ENCODE results near the gene CCNB2.

CCNB2 gene

GRCh38 chr15:59166601-59167265, 61.8 kb downstream of the CCNB2 start:
- TF ChIP-seq SP1 (IDR thresholded peaks at IDR 0.05) (no peak), ELF4 (IDR thresholded peaks at IDR 0.05) (no peak), ARNT (IDR thresholded peaks at IDR 0.05) (no peak), L3MBTL2 (conservative IDR thresholded peaks at IDR 0.05) (no peak), HDGF (IDR thresholded peaks at IDR 0.05; ENCODE audit: borderline replicate concordance) (no peak), PKNOX1 (IDR thresholded peaks at IDR 0.05) (no peak), ZNF384 (IDR thresholded peaks at IDR 0.05) (no peak), CTBP1 (IDR thresholded peaks at IDR 0.05; ENCODE audit: borderline replicate concordance) (no peak), BHLHE40 (IDR thresholded peaks at IDR 0.05; ENCODE audit: borderline replicate concordance) (no peak), SUZ12 (IDR thresholded peaks at IDR 0.05) (no peak), FOXK2 (IDR thresholded peaks at IDR 0.05) (no peak), NFRKB (IDR thresholded peaks at IDR 0.05) (no peak), FOXA1 (IDR thresholded peaks at IDR 0.05) (no peak), LEF1 (IDR thresholded peaks at IDR 0.05; ENCODE audit: borderline replicate concordance) (no peak), TARDBP (IDR thresholded peaks at IDR 0.05) (no peak), FOXM1 (IDR thresholded peaks at IDR 0.05; ENCODE audit: borderline replicate concordance) (no peak)
- DNase-seq (ENCODE audit: extremely low spot score) = no peak
- POLR2A ChIA-PET = no interaction called here
- CTCF ChIA-PET = no interaction called here

GRCh38 chr15:59168536-59168935, 63.6 kb downstream of the CCNB2 start:
- CTCF ChIA-PET = no interaction called here
- POLR2A ChIA-PET = no interaction called here
- TF ChIP-seq SP1 (IDR thresholded peaks at IDR 0.05) (no peak), NFRKB (IDR thresholded peaks at IDR 0.05) (no peak), SUZ12 (IDR thresholded peaks at IDR 0.05) (no peak), FOXA1 (IDR thresholded peaks at IDR 0.05) (no peak), TARDBP (IDR thresholded peaks at IDR 0.05) (no peak), LEF1 (IDR thresholded peaks at IDR 0.05; ENCODE audit: borderline replicate concordance) (no peak), ARNT (IDR thresholded peaks at IDR 0.05) (no peak), BHLHE40 (IDR thresholded peaks at IDR 0.05; ENCODE audit: borderline replicate concordance) (no peak), HDGF (IDR thresholded peaks at IDR 0.05; ENCODE audit: borderline replicate concordance) (no peak), L3MBTL2 (conservative IDR thresholded peaks at IDR 0.05) (no peak), PKNOX1 (IDR thresholded peaks at IDR 0.05) (no peak), ELF4 (IDR thresholded peaks at IDR 0.05) (no peak), ZNF384 (IDR thresholded peaks at IDR 0.05) (no peak), CTBP1 (IDR thresholded peaks at IDR 0.05; ENCODE audit: borderline replicate concordance) (no peak), FOXM1 (IDR thresholded peaks at IDR 0.05; ENCODE audit: borderline replicate concordance) (no peak), FOXK2 (IDR thresholded peaks at IDR 0.05) (no peak)
- DNase-seq (ENCODE audit: extremely low spot score) = no peak

GRCh38 chr15:59169251-59169708, 64.3 kb downstream of the CCNB2 start:
- POLR2A ChIA-PET = no interaction called here
- no peak for TF ChIP-seq FOXM1 (IDR thresholded peaks at IDR 0.05; ENCODE audit: borderline replicate concordance)
- no peak for DNase-seq (ENCODE audit: extremely low spot score)
- CTCF ChIA-PET = interaction anchor here (0.6 kb wide), 1 partner anchor 360 kb away, joined by 3 read pairs; no protein-coding TSS in a partner anchor

GRCh38 chr15:59170295-59171066, 65.5 kb downstream of the CCNB2 start:
- no peak for DNase-seq (ENCODE audit: extremely low spot score)
- ChIA-PET CTCF (no interaction called here), POLR2A (no interaction called here)
- TF ChIP-seq TARDBP (IDR thresholded peaks at IDR 0.05) (no peak), ELF4 (IDR thresholded peaks at IDR 0.05) (no peak), PKNOX1 (IDR thresholded peaks at IDR 0.05) (no peak), ARNT (IDR thresholded peaks at IDR 0.05) (no peak), FOXA1 (IDR thresholded peaks at IDR 0.05) (no peak), LEF1 (IDR thresholded peaks at IDR 0.05; ENCODE audit: borderline replicate concordance) (no peak), SUZ12 (IDR thresholded peaks at IDR 0.05) (no peak), CTBP1 (IDR thresholded peaks at IDR 0.05; ENCODE audit: borderline replicate concordance) (no peak), HDGF (IDR thresholded peaks at IDR 0.05; ENCODE audit: borderline replicate concordance) (no peak), BHLHE40 (IDR thresholded peaks at IDR 0.05; ENCODE audit: borderline replicate concordance) (no peak), ZNF384 (IDR thresholded peaks at IDR 0.05) (no peak), FOXM1 (IDR thresholded peaks at IDR 0.05; ENCODE audit: borderline replicate concordance) (no peak)

GRCh38 chr15:59171067-59171397, 66.1 kb downstream of the CCNB2 start:
- no peak for TF ChIP-seq NFRKB (IDR thresholded peaks at IDR 0.05)
- no peak for TF ChIP-seq SUZ12 (IDR thresholded peaks at IDR 0.05)
- no peak for TF ChIP-seq LEF1 (IDR thresholded peaks at IDR 0.05; ENCODE audit: borderline replicate concordance)
- no peak for TF ChIP-seq SP1 (IDR thresholded peaks at IDR 0.05)
- TF ChIP-seq CTBP1 (IDR thresholded peaks at IDR 0.05; ENCODE audit: borderline replicate concordance) = no peak
- no peak for TF ChIP-seq BHLHE40 (IDR thresholded peaks at IDR 0.05; ENCODE audit: borderline replicate concordance)
- TF ChIP-seq ELF4 (IDR thresholded peaks at IDR 0.05) = no peak
- TF ChIP-seq FOXM1 (IDR thresholded peaks at IDR 0.05; ENCODE audit: borderline replicate concordance) = no peak
- TF ChIP-seq ZNF384 (IDR thresholded peaks at IDR 0.05) = no peak
- no peak for TF ChIP-seq TARDBP (IDR thresholded peaks at IDR 0.05)
- TF ChIP-seq FOXK2 (IDR thresholded peaks at IDR 0.05) = no peak
- TF ChIP-seq L3MBTL2 (conservative IDR thresholded peaks at IDR 0.05) = no peak
- no peak for TF ChIP-seq PKNOX1 (IDR thresholded peaks at IDR 0.05)
- TF ChIP-seq FOXA1 (IDR thresholded peaks at IDR 0.05) = no peak
- no peak for TF ChIP-seq ARNT (IDR thresholded peaks at IDR 0.05)
- TF ChIP-seq HDGF (IDR thresholded peaks at IDR 0.05; ENCODE audit: borderline replicate concordance) = no peak
- POLR2A ChIA-PET = no interaction called here
- no peak for DNase-seq (ENCODE audit: extremely low spot score)
- CTCF ChIA-PET = no interaction called here
